ENCODE results near the gene DOK6. TPM values are rescaled to one million over a fixed set of nuclear protein-coding genes. Genes with fewer than 3 reads are reported as not detected.
A peak's percentile ranks its signal among the peaks of the same experiment; 100 is the strongest.

The DOK6 gene
- total and polyA plus RNA-seq, 2 experiments from 2014 or later = 0.29 to 0.42 TPM

DNA sequence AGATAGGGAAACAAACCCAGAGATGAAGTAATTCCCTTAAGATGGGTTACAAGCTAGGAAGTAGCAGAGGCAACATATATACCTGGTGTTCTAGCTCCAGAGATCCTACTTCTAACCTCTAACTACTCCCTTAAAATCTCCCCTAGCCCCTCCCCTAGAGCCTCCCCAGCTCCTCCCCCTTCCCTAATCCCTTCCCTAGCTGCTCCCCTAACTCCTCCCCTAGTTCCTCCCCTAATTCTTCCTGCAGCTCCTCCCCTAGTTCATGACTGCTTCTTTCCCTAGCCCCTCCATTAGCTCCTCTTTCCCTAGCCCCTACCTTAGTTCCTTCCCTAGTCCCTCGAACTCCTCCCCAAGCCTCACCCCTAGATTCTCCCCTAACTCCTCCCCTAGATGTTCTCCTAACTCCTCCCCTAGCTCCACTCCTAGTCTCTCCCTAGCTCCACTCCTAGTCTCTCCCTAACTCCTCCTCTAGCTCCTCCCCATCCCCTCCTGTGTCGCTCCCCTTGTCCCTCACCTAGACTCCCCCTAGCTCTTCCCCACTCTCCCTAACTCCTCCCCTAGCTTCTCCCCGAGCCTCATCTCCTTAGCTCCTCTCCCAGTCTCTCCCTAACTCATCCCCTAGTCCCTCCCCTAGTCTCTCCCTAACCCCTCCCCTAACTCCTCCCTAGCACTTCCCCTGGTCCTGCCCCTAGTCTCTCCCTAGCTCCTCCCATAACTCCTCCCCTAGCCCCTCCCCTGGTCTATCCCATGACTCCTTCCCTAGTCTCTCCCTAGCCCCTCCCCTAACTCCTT is 438.1 kb downstream of the DOK6 start:
- Mint-ChIP-seq H3K9me3 (no peaks in the 10 kb centered on the region; the same call in 2 of the 3 replicates), H3K36me3 (ENCODE audit: low read depth) (peaks cover 3% of the 10 kb centered on the region; the same call in 1 of the 3 replicates), H3K27ac (no peak overlapping the region), H3K4me3 (no peak overlapping the region), H3K4me1 (peaks cover 4% of the 10 kb centered on the region; the same call in 2 of the 3 replicates), H3K27me3 (ENCODE audit: insufficient read depth, low read depth, poor library complexity) (peaks cover 4% of the 10 kb centered on the region)
- Histone ChIP-seq H3K27ac (ENCODE audit: low read depth) (no peak overlapping the region), H3K4me2 (no peak overlapping the region), H3K4me1 (ENCODE audit: insufficient read depth) (no peaks in the 10 kb centered on the region), H3K27me3 (ENCODE audit: insufficient read depth) (no peaks in the 10 kb centered on the region), H3K4me3 (no peak overlapping the region), H3F3A (replicated peaks; ENCODE audit: low read depth) (no peaks in the 10 kb centered on the region), H3K36me3 (ENCODE audit: insufficient read depth) (no peaks in the 10 kb centered on the region), H2AFZ (no peak overlapping the region; the same call in 1 of the 2 replicates), H4K20me1 (replicated peaks; ENCODE audit: insufficient read depth) (no peaks in the 10 kb centered on the region), H3K79me2 (replicated peaks; ENCODE audit: insufficient read depth) (no peaks in the 10 kb centered on the region), H3K9me2 (ENCODE audit: insufficient read depth) (0 out of 2 replicates have a peak, but pooled peaks cover 4% of the 10 kb centered on the region)
- TF ChIP-seq EZH2 (IDR thresholded peaks at IDR 0.05; ENCODE audit: low read depth, unreplicated experiment) (no peak), POLR2AphosphoS5 (IDR thresholded peaks at IDR 0.05; ENCODE audit: low read depth) (no peak), EZH2phosphoT487 (IDR thresholded peaks at IDR 0.05; ENCODE audit: unreplicated experiment) (no peak), ZNF331 (CRISPR knock-in tag; IDR thresholded peaks at IDR 0.05; ENCODE audit: low read depth) (no peak), NANOG (IDR thresholded peaks at IDR 0.05; ENCODE audit: borderline replicate concordance) (no peak), ZNF114 (CRISPR knock-in tag; IDR thresholded peaks at IDR 0.05) (no peak)
- TF ChIP-seq, protein P1, sequence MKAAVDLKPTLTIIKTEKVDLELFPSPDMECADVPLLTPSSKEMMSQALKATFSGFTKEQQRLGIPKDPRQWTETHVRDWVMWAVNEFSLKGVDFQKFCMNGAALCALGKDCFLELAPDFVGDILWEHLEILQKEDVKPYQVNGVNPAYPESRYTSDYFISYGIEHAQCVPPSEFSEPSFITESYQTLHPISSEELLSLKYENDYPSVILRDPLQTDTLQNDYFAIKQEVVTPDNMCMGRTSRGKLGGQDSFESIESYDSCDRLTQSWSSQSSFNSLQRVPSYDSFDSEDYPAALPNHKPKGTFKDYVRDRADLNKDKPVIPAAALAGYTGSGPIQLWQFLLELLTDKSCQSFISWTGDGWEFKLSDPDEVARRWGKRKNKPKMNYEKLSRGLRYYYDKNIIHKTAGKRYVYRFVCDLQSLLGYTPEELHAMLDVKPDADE (IDR thresholded peaks at IDR 0.05) = no peak
- DNase-seq (ENCODE audit: low spot score) = peak; percentile 81
- peak; percentile 88 for ATAC-seq

DNA sequence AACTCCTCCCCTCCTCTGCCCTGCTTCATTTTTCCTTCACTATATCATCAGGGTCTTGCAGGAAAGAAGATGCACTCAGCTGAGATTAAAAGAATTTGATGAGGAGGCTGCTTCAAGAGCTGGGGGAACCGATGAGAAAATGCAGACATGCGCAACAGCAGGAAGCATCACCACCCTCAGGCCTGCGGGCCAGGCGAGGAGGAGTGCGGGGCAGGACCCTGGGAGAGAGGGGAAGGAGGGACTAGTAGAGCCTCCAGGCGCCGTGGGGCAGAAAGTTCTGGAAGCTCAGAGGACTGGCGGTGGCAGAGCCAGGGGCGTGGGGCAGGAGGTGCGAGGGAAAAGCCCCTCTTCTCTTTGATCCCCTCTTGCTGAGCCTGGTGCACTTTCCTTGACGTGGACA is 438.8 kb downstream of the DOK6 start:
- Histone ChIP-seq H3K4me2 (no peak overlapping the region), H3K27ac (ENCODE audit: low read depth) (no peak overlapping the region), H3K27me3 (ENCODE audit: insufficient read depth) (no peaks in the 10 kb centered on the region), H3K4me3 (no peak overlapping the region), H3F3A (replicated peaks; ENCODE audit: low read depth) (no peaks in the 10 kb centered on the region), H3K4me1 (ENCODE audit: insufficient read depth) (no peaks in the 10 kb centered on the region), H3K36me3 (ENCODE audit: insufficient read depth) (no peaks in the 10 kb centered on the region), H3K9me2 (ENCODE audit: insufficient read depth) (0 out of 2 replicates have a peak, but pooled peaks cover 4% of the 10 kb centered on the region), H2AFZ (0 out of 2 replicates have a peak overlapping the region, but pooled peaks have one; percentile 53), H3K79me2 (replicated peaks; ENCODE audit: insufficient read depth) (no peaks in the 10 kb centered on the region), H4K20me1 (replicated peaks; ENCODE audit: insufficient read depth) (no peaks in the 10 kb centered on the region)
- ATAC-seq (peak; percentile 29), DNase-seq (ENCODE audit: low spot score) (no peak)
- Mint-ChIP-seq H3K27me3 (ENCODE audit: insufficient read depth, low read depth, poor library complexity) (peaks cover 4% of the 10 kb centered on the region), H3K9me3 (no peaks in the 10 kb centered on the region; the same call in 2 of the 3 replicates), H3K4me3 (no peak overlapping the region), H3K4me1 (peaks cover 4% of the 10 kb centered on the region; the same call in 2 of the 3 replicates), H3K27ac (no peak overlapping the region), H3K36me3 (ENCODE audit: low read depth) (peaks cover 3% of the 10 kb centered on the region; the same call in 1 of the 3 replicates)
- TF ChIP-seq EZH2phosphoT487 (IDR thresholded peaks at IDR 0.05; ENCODE audit: unreplicated experiment) (no peak), POLR2AphosphoS5 (IDR thresholded peaks at IDR 0.05; ENCODE audit: low read depth) (no peak), ZNF331 (CRISPR knock-in tag; IDR thresholded peaks at IDR 0.05; ENCODE audit: low read depth) (no peak), EZH2 (IDR thresholded peaks at IDR 0.05; ENCODE audit: low read depth, unreplicated experiment) (no peak), ZNF114 (CRISPR knock-in tag; IDR thresholded peaks at IDR 0.05) (no peak), NANOG (IDR thresholded peaks at IDR 0.05; ENCODE audit: borderline replicate concordance) (no peak), CREB1 (CRISPR knock-in tag; IDR thresholded peaks at IDR 0.05; ENCODE audit: low read depth) (no peak), STAT1 (IDR thresholded peaks at IDR 0.05; ENCODE audit: unreplicated experiment) (no peak)
- TF ChIP-seq, protein P2, sequence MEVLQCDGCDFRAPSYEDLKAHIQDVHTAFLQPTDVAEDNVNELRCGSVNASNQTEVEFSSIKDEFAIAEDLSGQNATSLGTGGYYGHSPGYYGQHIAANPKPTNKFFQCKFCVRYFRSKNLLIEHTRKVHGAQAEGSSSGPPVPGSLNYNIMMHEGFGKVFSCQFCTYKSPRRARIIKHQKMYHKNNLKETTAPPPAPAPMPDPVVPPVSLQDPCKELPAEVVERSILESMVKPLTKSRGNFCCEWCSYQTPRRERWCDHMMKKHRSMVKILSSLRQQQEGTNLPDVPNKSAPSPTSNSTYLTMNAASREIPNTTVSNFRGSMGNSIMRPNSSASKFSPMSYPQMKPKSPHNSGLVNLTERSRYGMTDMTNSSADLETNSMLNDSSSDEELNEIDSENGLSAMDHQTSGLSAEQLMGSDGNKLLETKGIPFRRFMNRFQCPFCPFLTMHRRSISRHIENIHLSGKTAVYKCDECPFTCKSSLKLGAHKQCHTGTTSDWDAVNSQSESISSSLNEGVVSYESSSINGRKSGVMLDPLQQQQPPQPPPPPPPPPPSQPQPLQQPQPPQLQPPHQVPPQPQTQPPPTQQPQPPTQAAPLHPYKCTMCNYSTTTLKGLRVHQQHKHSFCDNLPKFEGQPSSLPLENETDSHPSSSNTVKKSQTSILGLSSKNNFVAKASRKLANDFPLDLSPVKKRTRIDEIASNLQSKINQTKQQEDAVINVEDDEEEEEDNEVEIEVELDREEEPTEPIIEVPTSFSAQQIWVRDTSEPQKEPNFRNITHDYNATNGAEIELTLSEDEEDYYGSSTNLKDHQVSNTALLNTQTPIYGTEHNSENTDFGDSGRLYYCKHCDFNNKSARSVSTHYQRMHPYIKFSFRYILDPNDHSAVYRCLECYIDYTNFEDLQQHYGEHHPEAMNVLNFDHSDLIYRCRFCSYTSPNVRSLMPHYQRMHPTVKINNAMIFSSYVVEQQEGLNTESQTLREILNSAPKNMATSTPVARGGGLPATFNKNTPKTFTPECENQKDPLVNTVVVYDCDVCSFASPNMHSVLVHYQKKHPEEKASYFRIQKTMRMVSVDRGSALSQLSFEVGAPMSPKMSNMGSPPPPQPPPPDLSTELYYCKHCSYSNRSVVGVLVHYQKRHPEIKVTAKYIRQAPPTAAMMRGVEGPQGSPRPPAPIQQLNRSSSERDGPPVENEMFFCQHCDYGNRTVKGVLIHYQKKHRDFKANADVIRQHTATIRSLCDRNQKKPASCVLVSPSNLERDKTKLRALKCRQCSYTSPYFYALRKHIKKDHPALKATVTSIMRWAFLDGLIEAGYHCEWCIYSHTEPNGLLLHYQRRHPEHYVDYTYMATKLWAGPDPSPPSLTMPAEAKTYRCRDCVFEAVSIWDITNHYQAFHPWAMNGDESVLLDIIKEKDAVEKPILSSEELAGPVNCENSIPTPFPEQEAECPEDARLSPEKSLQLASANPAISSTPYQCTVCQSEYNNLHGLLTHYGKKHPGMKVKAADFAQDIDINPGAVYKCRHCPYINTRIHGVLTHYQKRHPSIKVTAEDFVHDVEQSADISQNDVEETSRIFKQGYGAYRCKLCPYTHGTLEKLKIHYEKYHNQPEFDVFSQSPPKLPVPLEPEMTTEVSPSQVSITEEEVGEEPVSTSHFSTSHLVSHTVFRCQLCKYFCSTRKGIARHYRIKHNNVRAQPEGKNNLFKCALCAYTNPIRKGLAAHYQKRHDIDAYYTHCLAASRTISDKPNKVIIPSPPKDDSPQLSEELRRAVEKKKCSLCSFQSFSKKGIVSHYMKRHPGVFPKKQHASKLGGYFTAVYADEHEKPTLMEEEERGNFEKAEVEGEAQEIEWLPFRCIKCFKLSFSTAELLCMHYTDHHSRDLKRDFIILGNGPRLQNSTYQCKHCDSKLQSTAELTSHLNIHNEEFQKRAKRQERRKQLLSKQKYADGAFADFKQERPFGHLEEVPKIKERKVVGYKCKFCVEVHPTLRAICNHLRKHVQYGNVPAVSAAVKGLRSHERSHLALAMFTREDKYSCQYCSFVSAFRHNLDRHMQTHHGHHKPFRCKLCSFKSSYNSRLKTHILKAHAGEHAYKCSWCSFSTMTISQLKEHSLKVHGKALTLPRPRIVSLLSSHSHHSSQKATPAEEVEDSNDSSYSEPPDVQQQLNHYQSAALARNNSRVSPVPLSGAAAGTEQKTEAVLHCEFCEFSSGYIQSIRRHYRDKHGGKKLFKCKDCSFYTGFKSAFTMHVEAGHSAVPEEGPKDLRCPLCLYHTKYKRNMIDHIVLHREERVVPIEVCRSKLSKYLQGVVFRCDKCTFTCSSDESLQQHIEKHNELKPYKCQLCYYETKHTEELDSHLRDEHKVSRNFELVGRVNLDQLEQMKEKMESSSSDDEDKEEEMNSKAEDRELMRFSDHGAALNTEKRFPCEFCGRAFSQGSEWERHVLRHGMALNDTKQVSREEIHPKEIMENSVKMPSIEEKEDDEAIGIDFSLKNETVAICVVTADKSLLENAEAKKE (CRISPR knock-in tag; IDR thresholded peaks at IDR 0.05) = no peak
